OCI-LY1 (cell line): Measurements from ENCODE around the gene OCIAD2.
"Not testable (repeated sequence)": the region's sequence is repeated elsewhere in the genome, so short reads cannot be mapped to it uniquely, and the experiment has no call there.

Experiments used
- H2AFZ ChIP-seq: fragments of 200-600 bp; sonication (generic), shearing (Covaris generic); 2 replicates; pipeline ENCODE4 v1.6.0; 2014; ENCODE audit warnings: antibody characterized with exemption, mild to moderate bottlenecking, low read length
- H3F3A ChIP-seq: fragments of 200-600 bp; sonication (generic), shearing (Covaris generic); 2 replicates; pipeline ENCODE4 v1.6.0; 2014; ENCODE audit warnings: mild to moderate bottlenecking, antibody characterized with exemption, low read length, moderate library complexity; ENCODE audit not compliant: insufficient read depth
- H3K27ac ChIP-seq: fragments of 200-600 bp; sonication (generic); 2 replicates; pipeline ENCODE4 v1.5.1; 2014; ENCODE audit warnings: low read length, mixed run types, mild to moderate bottlenecking, low read depth; ENCODE audit not compliant: poor library complexity, severe bottlenecking
- H3K27me3 ChIP-seq: fragments of 200-600 bp; sonication (generic); 2 replicates; pipeline ENCODE4 v1.6.0; 2014; ENCODE audit warnings: antibody characterized with exemption, mild to moderate bottlenecking, low read length, moderate library complexity; ENCODE audit not compliant: insufficient read depth
- H3K36me3 ChIP-seq: fragments of 200-600 bp; sonication (generic); 2 replicates; pipeline ENCODE4 v1.6.1; 2014; ENCODE audit warnings: mild to moderate bottlenecking, antibody characterized with exemption, low read length, moderate library complexity, mixed read lengths; ENCODE audit not compliant: insufficient read depth
- H3K4me1 ChIP-seq: fragments of 200-600 bp; sonication (generic); 2 replicates; pipeline ENCODE4 v1.5.1; 2014; ENCODE audit warnings: mild to moderate bottlenecking, low read length, moderate library complexity; ENCODE audit not compliant: insufficient read depth, severe bottlenecking
- H3K4me2 ChIP-seq: fragments of 200-600 bp; sonication (generic), shearing (Covaris generic); 2 replicates; pipeline ENCODE4 v1.6.1; 2014; ENCODE audit warnings: low read length
- H3K4me3 ChIP-seq: fragments of 200-600 bp; sonication (generic); 2 replicates; pipeline ENCODE4 v1.5.1; 2014; ENCODE audit warnings: low read length, low read depth, mild to moderate bottlenecking, mixed read lengths; ENCODE audit not compliant: poor library complexity, severe bottlenecking
- H3K79me2 ChIP-seq: fragments of 200-600 bp; shearing (Covaris generic); 2 replicates; pipeline ENCODE4 v1.6.1; 2016; ENCODE audit warnings: mixed run types, low read length, mixed read lengths; ENCODE audit not compliant: insufficient read depth
- H3K9ac ChIP-seq: fragments of 200-600 bp; sonication (generic), shearing (Covaris generic); 2 replicates; pipeline ENCODE4 v1.6.1; 2014; ENCODE audit warnings: mild to moderate bottlenecking, low read length, mixed read lengths
- H3K9me2 ChIP-seq: fragments of 200-600 bp; sonication (generic), shearing (Covaris generic); 2 replicates; pipeline ENCODE4 v1.6.1; 2014; ENCODE audit warnings: low read depth, mild to moderate bottlenecking, low read length, mixed read lengths
- H3K9me3 ChIP-seq: fragments of 200-600 bp; shearing (Covaris generic); 2 replicates; pipeline ENCODE4 v1.6.1; 2014; ENCODE audit warnings: low read length, mixed read lengths
- H4K20me1 ChIP-seq: fragments of 200-600 bp; sonication (generic), shearing (Covaris generic); 2 replicates; pipeline ENCODE4 v1.6.0; 2016; ENCODE audit warnings: mild to moderate bottlenecking, low read length; ENCODE audit not compliant: insufficient read depth
- EZH2 ChIP-seq: fragments of 200-600 bp; sonication (generic), shearing (Covaris generic); IDR thresholded peaks from 2 replicates; pipeline ENCODE4 v1.8.0; 2017; ENCODE audit warnings: borderline replicate concordance, mixed run types, mild to moderate bottlenecking, antibody characterized with exemption, low read length, moderate library complexity, mixed read lengths
- TF ChIP-seq, protein P1 (sequence below): fragments of 200-600 bp; sonication (generic), shearing (Covaris generic); IDR thresholded peaks from 2 replicates; pipeline ENCODE4 v1.5.1; 2017; ENCODE audit warnings: mild to moderate bottlenecking, antibody characterized with exemption, low read length, moderate library complexity, mixed read lengths

Gene OCIAD2

DNA sequence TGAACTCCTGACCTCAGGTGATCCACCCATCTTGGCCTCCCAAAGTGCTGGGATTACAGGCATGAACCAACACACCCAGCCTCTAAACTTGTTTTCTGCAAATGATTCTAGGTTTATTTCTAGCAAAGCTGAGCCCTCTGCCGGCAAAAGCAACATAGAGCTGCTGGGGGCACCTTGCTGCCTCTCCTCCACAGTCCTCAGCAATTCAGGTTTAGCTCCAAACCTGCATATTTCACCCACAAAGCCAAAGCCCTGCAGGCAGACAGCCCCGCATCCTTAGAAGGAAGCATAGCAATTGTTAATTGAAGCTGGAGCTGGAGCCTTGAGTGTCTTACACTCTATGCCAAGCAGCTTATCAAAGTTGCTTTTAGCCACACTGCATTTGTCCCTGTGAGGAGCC, 24.9 kb upstream of the OCIAD2 start:
- TF ChIP-seq, protein P1, sequence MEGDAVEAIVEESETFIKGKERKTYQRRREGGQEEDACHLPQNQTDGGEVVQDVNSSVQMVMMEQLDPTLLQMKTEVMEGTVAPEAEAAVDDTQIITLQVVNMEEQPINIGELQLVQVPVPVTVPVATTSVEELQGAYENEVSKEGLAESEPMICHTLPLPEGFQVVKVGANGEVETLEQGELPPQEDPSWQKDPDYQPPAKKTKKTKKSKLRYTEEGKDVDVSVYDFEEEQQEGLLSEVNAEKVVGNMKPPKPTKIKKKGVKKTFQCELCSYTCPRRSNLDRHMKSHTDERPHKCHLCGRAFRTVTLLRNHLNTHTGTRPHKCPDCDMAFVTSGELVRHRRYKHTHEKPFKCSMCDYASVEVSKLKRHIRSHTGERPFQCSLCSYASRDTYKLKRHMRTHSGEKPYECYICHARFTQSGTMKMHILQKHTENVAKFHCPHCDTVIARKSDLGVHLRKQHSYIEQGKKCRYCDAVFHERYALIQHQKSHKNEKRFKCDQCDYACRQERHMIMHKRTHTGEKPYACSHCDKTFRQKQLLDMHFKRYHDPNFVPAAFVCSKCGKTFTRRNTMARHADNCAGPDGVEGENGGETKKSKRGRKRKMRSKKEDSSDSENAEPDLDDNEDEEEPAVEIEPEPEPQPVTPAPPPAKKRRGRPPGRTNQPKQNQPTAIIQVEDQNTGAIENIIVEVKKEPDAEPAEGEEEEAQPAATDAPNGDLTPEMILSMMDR, result no peak
- TF ChIP-seq EZH2, result no peak
- H3K27me3 ChIP-seq, result no peaks in the 10 kb centered on the region
- H3K27ac ChIP-seq, result no peak overlapping the region

DNA sequence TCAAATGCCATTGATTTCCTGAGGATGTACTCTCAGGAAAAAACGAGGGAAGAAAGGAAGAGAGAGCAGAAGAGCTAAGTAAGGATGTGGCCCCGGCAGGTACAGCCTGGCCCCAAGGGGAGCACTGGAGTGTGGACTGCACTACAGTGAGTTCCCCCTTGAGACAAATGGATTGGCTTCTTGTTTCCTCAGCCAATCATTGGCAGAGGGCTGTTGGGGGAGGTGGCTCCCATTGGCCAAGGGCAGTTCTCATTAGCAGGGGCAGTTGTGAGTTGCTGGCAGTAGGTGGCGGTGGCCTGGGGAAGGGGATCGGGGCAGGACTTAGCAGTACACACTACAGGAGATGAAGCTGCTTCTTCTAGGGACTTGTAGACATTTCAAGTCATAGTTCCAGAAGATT, 24.1 kb upstream of the OCIAD2 start:
- no peaks in the 10 kb centered on the region; the same call in 1 of the 2 replicates for H3K36me3 ChIP-seq
- H3K27me3 ChIP-seq, result no peaks in the 10 kb centered on the region
- no peak overlapping the region for H2AFZ ChIP-seq
- no peak for TF ChIP-seq EZH2
- TF ChIP-seq, protein P1, result peak; percentile 21
- H3K9ac ChIP-seq, result no peak overlapping the region
- H3K79me2 ChIP-seq, result no peaks in the 10 kb centered on the region
- no peak overlapping the region for H3K27ac ChIP-seq
- H3K4me3 ChIP-seq, result no peak overlapping the region
- no peaks in the 10 kb centered on the region for H3K4me1 ChIP-seq
- H3K9me3 ChIP-seq, result peaks cover 7% of the 10 kb centered on the region; the same call in 1 of the 2 replicates
- no peaks in the 10 kb centered on the region for H4K20me1 ChIP-seq
- no peak overlapping the region for H3K4me2 ChIP-seq
- H3K9me2 ChIP-seq, result no peaks in the 10 kb centered on the region
- no peaks in the 10 kb centered on the region for H3F3A ChIP-seq

More for the DNA sequence above, 24.9 kb upstream of the OCIAD2 start:
- Histone ChIP-seq H3K79me2 (no peaks in the 10 kb centered on the region), H4K20me1 (no peaks in the 10 kb centered on the region), H3K4me2 (no peak overlapping the region), H3K9me3 (peaks cover 7% of the 10 kb centered on the region; the same call in 1 of the 2 replicates), H2AFZ (no peak overlapping the region), H3F3A (no peaks in the 10 kb centered on the region), H3K36me3 (no peaks in the 10 kb centered on the region; the same call in 1 of the 2 replicates), H3K4me1 (no peaks in the 10 kb centered on the region), H3K4me3 (no peak overlapping the region), H3K9me2 (no peaks in the 10 kb centered on the region), H3K9ac (no peak overlapping the region)

DNA sequence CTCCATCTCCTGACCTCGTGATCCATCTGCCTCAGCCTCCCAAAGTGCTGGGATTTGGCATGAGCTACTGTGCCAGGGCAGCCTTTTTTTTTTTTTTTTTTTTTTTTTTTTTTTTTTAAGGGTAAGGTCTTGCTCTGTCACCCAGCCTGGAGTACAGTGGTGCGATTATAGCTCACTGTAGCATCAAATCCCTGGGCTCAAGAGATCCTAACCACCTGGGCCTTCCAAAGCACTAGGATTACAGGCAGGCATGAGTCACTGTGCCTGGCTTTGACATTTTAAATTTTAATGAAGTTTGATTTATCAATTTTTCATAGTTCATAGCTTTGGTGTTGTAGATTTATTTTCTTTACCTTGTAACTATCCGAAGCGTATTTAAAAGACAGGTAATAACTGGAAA, 17.8 kb upstream of the OCIAD2 start:
- H3K9ac ChIP-seq, result no peak overlapping the region
- no peak overlapping the region for H3K4me3 ChIP-seq
- no peaks in the 10 kb centered on the region for H3K9me2 ChIP-seq
- H3K27ac ChIP-seq, result no peak overlapping the region
- no peaks in the 10 kb centered on the region for H3K79me2 ChIP-seq
- no peak overlapping the region for H2AFZ ChIP-seq
- H3K27me3 ChIP-seq, result no peaks in the 10 kb centered on the region
- H3K9me3 ChIP-seq, result no peaks in the 10 kb centered on the region
- H3K36me3 ChIP-seq, result no peaks in the 10 kb centered on the region
- H3K4me1 ChIP-seq, result no peaks in the 10 kb centered on the region
- no peaks in the 10 kb centered on the region for H4K20me1 ChIP-seq
- H3F3A ChIP-seq, result no peaks in the 10 kb centered on the region
- no peak for TF ChIP-seq EZH2
- TF ChIP-seq, protein P1, result no peak
- no peak overlapping the region for H3K4me2 ChIP-seq

DNA sequence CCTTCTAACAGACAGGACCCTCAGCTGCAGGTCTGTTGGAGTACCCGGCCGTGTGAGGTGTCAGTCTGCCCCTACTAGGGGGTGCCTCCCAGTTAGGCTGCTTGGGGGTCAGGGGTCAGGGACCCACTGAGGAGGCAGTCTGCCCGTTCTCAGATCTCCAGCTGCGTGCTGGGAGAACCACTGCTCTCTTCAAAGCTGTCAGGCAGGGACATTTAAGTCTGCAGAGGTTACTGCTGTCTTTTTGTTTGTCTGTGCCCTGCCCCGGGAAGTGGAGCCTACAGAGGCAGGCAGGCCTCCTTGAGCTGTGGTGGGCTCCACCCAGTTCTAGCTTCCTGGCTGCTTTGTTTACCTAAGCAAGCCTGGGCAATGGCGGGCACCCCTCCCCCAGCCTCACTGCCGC, 16.5 kb upstream of the OCIAD2 start:
- not testable (repeated sequence) for H3K9ac ChIP-seq, H3F3A ChIP-seq, H3K4me2 ChIP-seq, H3K4me1 ChIP-seq, H2AFZ ChIP-seq, H3K27me3 ChIP-seq, H3K4me3 ChIP-seq, H4K20me1 ChIP-seq, H3K9me3 ChIP-seq, H3K27ac ChIP-seq, H3K9me2 ChIP-seq, H3K36me3 ChIP-seq, H3K79me2 ChIP-seq
